HPDE6-E6E7 (cell line): ENCODE measurements around the gene SNX22.
A peak's percentile ranks its signal among the peaks of the same experiment; 100 is the strongest.

Source experiments
- DNase-seq: peaks from one replicate; pipeline ENCODE4 v3.0.0; 2011; ENCODE audit warnings: missing footprints; ENCODE audit errors: extremely low spot score

Gene SNX22

DNA sequence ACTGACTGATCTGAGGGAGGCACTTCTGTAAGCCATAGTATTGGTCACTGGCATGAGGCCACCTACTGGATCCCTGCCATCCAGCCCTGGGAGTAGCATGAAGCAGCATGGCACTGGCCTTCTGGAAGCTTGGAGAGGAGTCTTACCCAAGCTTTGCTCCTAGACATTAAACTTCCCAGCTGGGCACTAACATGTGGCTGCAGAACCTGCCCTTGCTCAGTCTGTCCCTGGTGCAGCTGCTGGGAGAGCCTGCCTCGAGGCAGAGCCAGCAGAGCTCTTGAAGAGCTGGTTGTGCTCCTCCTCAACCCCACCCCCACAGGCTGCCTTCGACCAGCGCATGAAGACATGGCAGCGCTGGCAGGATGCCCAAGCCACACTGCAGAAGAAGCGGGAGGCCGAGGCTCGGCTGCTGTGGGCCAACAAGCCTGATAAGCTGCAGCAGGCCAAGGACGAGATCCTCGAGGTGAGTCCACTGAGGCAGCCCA, 17.1 kb upstream of the SNX22 start:
- no peak for DNase-seq

DNA sequence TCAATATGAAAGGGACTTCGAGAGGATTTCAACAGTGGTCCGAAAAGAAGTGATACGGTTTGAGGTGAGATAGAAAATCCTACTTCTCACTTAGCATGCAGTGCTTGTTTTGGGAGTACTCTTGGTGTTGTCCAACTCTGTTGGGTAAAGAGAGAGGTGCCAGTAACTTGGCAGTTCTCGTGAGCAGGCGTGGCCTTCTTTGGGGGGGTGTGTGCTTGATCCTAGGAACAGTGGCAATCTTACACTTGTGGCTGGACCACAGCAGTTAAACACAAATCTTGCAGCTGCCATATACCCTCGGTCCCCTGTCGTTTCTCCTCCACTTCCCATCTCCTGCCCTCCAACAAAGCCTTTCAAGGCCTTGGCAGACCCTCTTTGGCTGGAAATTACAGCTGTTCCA, 15.2 kb upstream of the SNX22 start:
- no peak for DNase-seq

GRCh38 chr15:64137226-64137833, 14.2 kb upstream of the SNX22 start:
- no peak for DNase-seq

- no peak for DNase-seq
Observed at GRCh38 chr15:64138331-64138941, 13.1 kb upstream of the SNX22 start.

DNA sequence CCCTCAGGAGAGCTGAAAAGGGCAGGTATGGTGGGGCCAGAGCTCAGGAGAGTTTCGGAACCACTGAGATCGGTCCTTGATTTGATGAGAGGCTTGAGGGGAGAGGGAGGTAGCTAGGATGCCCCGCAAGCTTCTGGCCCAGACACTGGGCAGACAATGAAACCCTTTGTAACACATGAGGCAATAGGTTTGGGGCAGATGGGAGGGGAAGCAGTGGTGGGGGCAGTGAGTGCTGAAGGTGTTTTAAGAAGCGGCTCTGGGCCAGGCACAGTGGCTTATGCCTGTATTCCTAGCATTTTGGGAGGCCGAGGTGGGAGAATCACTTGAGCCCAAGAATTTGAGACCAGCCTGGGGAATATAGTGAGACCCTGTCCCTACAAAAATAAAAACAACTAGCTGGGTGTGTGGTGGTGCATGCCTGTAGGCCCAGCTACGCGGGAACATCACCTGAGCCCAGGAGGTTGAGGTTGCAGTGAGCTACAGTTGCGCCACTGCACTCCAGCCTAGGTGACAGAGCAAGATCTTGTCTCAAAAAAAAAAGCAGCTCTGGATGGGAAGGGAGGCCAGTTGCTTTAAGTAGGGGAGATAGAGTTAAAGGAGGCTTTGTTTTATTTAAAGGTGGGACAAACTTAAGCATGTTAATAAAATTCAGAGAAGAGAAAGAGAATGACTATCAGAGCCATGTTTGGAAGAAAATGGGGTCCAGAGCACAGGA, 9.6 kb upstream of the SNX22 start:
- DNase-seq: no peak

DNA sequence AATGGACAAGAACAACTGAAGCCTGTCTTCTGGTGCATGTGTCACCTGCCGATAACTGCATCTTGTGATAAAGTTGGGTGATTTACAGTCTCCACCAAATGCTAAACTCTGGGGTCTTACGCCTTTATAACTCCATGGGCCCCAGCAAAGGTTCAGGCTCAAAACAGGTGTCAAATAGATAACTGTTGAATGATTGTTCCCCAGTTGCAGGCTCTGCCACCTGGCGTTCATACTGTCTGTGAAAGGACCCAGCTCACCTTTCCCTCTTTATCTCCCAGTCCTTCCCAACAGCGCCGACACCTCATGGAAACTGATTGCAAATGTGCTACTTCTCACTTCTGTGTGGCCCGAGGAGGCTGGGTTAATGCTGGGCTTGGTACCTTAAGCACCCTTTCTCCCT, 8.3 kb upstream of the SNX22 start:
- DNase-seq: no peak

GRCh38 chr15:64144192-64144564, 7.4 kb upstream of the SNX22 start:
- no peak for DNase-seq

DNA sequence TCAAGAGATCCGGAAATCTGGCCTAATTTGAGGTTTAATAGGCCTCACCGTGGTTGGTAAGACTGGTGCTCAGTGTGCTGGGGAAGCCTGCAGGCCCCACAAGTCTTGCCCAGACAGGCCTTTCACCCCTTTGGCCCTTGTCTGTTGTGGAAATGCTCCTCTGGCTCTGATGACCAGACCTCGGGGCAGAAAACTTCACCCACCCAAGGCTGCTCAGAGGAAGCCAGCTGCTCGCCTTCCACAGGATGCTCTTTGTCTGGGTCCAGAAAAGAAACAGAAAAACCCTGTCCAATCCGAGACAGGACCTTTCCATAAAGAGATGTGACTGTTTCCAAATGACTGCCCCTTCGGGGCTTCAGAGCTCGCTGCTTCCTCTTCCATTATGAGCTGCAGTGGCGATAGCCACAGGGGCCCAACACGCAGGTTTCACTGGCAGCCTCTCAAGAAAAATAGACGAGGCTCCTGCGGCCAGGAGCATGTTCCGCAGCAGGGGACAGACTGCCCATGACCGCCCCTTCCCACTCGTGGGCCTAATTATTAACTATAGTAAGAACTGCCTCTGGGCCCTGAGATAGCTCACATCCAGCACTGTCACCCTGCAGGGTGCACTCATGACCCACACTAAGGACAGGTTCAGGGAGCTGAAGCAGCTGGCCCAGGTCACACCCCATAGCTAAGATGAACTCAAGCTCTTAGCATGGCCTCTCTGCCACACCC, 6.8 kb upstream of the SNX22 start:
- no peak for DNase-seq

GRCh38 chr15:64146041-64146440, 5.5 kb upstream of the SNX22 start:
- DNase-seq: no peak

GRCh38 chr15:64146520-64146884, 5.0 kb upstream of the SNX22 start:
- DNase-seq: no peak

GRCh38 chr15:64146885-64147681, 4.4 kb upstream of the SNX22 start:
- DNase-seq: no peak

- DNase-seq: no peak
Observed at GRCh38 chr15:64148168-64148567, 3.4 kb upstream of the SNX22 start.

DNA sequence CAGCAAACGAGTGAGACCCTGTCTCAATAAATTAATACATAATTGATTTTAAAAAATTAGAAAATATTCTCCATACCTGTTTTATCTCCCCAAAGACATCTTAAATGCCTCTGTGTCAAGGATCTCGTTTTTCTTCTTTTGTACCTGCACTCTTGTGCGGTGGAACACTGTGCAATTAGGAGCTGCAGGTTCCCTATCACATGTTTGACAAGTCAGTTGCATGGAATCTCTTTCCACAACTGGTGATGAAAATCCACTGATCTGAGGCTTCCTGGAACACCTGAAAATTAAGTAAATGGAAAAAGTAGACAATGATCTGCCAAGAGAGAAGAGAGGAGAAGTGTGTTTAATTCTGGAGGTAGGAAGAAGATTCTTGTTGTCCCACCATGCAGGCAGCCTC, 3.0 kb upstream of the SNX22 start:
- no peak for DNase-seq

GRCh38 chr15:64149424-64149823, 2.1 kb upstream of the SNX22 start:
- no peak for DNase-seq

- no peak for DNase-seq
Observed at GRCh38 chr15:64149893-64150578, 1.5 kb upstream of the SNX22 start.

DNA sequence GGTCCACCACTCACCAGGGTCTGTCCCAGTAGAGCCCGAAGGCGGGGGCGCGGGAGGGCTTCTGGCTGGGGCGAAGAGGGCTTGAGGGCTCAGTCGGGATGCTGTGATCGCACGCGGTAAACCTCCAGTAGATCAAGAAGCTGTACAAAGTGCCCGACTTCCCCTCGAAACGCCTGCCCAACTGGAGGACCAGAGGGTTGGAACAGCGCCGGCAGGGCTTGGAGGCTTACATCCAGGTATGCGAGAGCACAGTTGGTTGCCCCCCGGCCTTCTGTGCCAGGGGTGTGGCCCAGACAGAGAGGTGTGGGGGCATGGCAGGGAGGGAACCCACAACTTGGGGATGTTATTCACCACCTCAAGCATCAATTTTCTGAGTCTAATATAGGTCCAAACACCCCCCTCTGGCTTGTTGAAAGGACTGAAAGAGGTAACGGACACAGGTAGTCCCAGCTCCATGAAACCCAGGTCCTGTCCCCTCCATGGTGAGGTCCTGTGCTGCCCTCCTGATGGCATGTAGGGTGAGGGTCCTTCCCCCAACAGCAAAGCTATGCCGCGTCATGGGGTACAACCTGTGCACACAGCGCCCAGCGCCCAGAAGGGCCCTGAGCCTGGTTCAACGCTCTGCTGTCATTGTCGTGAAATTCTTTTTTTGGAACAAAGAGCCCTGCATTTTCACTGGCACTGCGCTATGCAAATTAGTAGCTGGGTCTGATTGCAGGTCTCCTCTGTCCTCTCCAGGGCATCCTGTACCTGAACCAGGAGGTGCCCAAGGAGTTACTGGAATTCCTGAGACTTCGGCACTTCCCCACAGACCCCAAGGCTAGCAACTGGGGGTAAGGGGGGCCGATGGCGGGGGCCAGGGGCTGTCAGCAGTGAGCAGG, 1.2 kb downstream of the SNX22 start:
- DNase-seq: peak; percentile 16

DNA sequence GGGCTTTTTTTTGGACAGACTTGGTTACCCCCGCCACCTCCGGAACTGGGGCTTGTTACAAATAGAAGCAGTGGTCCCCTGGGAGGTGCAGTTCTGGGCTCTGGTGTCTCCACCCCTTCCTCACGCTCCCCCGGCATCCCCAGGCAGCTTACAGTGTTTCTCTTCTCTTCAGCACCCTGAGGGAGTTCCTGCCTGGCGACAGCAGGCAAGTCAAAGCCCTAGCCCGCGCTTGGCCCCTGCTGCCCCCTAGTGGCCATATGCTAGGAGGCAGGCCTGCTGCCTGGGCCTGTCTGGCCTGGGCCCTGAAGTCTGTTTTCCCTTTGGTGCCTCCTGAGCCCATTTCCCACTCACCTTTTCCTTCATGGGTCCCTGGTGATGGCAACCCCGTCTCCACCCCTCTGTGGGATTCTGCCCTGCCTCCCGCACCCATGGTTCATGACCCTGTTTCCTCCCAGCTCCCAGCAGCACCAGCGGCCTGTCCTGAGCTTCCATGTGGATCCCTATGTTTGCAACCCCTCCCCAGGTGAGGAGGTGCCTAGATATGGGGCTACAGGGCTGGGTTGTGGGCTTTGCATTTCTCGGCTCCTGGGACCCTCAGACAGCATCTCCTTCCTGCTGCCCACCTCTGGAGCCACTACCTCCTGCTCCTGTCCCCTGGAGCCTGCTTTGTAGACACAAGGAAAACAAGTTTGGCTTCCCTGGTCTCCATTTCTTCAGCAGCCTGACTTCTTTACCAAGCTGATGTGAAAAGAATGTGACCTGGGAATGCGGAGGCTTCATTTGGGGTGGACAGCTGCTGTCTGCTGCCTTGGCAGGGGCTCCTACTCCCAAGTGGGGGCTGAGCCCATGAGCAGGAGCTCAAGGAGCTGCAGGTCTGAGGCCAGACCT, 2.2 kb downstream of the SNX22 start:
- peak; percentile 95 for DNase-seq

DNA sequence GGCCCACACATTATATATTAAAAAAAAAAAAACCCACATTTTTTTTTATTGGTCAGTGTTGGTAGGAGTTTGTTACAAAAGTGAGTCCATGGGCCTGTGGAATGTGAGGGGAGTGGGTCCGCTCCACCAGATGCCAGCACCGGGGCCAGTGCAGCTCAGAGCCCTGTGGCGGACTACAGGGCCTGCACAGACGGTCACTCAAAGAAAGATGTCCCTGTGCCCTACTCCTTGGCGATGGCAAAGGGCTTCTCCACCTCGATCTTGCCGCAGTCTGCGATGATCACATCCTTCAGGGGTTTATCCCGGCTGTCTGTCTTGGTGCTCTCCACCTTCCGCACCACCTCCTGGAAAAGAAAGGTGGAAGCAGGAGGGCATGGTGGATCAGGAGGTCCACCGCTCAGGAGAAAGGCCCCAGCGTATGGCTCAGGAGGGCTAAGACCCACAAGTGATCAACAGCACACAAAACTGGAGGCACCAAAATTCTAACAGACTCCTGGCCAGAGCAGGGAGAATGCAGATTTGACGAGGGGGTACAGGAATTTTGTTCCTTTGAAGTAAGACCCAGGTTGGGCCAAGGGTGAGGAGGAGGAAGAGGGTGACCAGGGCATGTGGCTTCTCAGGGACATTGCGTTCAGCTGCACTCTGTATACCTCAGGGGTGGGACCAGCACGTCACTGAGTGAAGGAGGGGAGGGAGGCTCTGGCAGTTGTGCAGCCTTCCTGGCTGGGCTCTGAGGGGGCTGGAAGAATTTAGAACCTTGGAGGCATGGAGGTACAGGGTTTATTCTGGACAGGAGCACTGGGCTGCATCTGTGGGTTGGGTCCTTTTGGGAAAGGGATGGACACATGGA, 4.5 kb downstream of the SNX22 start:
- DNase-seq: no peak
